HCT116 (cell line): ENCODE results near the gene GNAS. TPM values are rescaled to one million over a fixed set of nuclear protein-coding genes. Genes with fewer than 3 reads are reported as not detected.

Source experiments
- ATAC-seq: fragments of 200-7000 bp; cut with Tn5 transposase; 2 replicates; pipeline ENCODE4 v1.9.1; 2020; ENCODE audit warnings: mild to moderate bottlenecking, moderate library complexity
- BruUV-seq: library from RNA; stranded (reverse); fragments of 400-500 nt; replicated peaks from 2 replicates; lab custom pipeline; 2021; lab: Mats Ljungman, UMichigan
- CTCF ChIA-PET: fragments of 300-600 bp; sonication (Branson Sonifier 250); formaldehyde crosslinking; loops from one replicate; lab custom pipeline; 2021; ENCODE audit warnings: antibody characterized with exemption; lab: Charles Lee
- POLR2A ChIA-PET: fragments of 300-600, 350-600 bp; sonication (Branson Sonifier 250); formaldehyde crosslinking; loops from one replicate; lab custom pipeline; 2021; ENCODE audit warnings: antibody characterized with exemption; lab: Charles Lee
- RAD21 ChIA-PET, 2 experiments: fragments of 300-600 bp; sonication (Branson Sonifier 250); formaldehyde crosslinking; loops; one replicate each; lab custom pipeline; 2023; ENCODE audit warnings: low total read pairs in 2 of 2; ENCODE audit not compliant: uncharacterized antibody in 2 of 2, unreplicated experiment in 2 of 2, low non-redundant PET in 1 of 2; lab: Charles Lee
- DNase-seq: peaks from one replicate; pipeline ENCODE4 v3.0.0-alpha.2; 2010; ENCODE audit warnings: low read depth, low spot score
- H2AFZ ChIP-seq: fragments of 200-600 bp; shearing (Covaris generic), sonication (generic); 2 replicates; pipeline ENCODE4 v1.6.1; 2017; ENCODE audit warnings: low read depth, mixed run types, mixed read lengths, antibody characterized with exemption, low read length; ENCODE audit not compliant: poor library complexity, severe bottlenecking
- H3K27ac ChIP-seq: 2 replicates; pipeline ENCODE4 v1.5.1; 2012; ENCODE audit warnings: low read depth, low read length
- H3K27me3 ChIP-seq: fragments of 200-600 bp; sonication (generic); 2 replicates; pipeline ENCODE4 v1.6.1; 2016; ENCODE audit warnings: mixed run types, low read length, mixed read lengths; ENCODE audit not compliant: insufficient read depth
- H3K36me3 ChIP-seq, 2 experiments: fragments of 200-500 bp in 1 of 2; fragments of 200-600 bp in 1 of 2; sonication (Bioruptor generic) in 1 of 2; sonication (generic) in 1 of 2; 2 replicates each; pipeline versions ENCODE4 v1.5.1 to v1.6.1; 2014 to 2016; ENCODE audit warnings: low read length in 2 of 2, inconsistent platforms in 1 of 2, mixed read lengths in 1 of 2, mixed run types in 1 of 2; ENCODE audit not compliant: insufficient read depth in 2 of 2, control insufficient read depth in 1 of 2
- H3K4me1 ChIP-seq, 2 experiments: fragments of 200-600 bp in 1 of 2; sonication (generic) in 1 of 2; 2 replicates each; pipeline versions ENCODE4 v1.5.1 to v1.6.1; 2012 to 2017; ENCODE audit warnings: low read length in 2 of 2, inconsistent platforms in 1 of 2, mild to moderate bottlenecking in 1 of 2, mixed read lengths in 1 of 2, mixed run types in 1 of 2, moderate library complexity in 1 of 2; ENCODE audit not compliant: insufficient read depth in 2 of 2, control insufficient read depth in 1 of 2
- H3K4me2 ChIP-seq: fragments of 200-600 bp; sonication (generic); 2 replicates; pipeline ENCODE4 v1.6.1; 2017; ENCODE audit warnings: mixed run types, low read length, mixed read lengths
- H3K4me3 ChIP-seq, 2 experiments: fragments of 200-600 bp in 1 of 2; sonication (generic) in 1 of 2; replicated peaks in 1 of 2; 2 replicates each; pipeline ENCODE4 v1.5.1; 2011 to 2016; ENCODE audit warnings: low read length in 2 of 2, control low read depth in 1 of 2, low read depth in 1 of 2, mild to moderate bottlenecking in 1 of 2, mixed read lengths in 1 of 2, mixed run types in 1 of 2
- H3K79me2 ChIP-seq: fragments of 200-600 bp; sonication (generic); 2 replicates; pipeline ENCODE4 v1.6.1; 2017; ENCODE audit warnings: mild to moderate bottlenecking, mixed run types, low read length, moderate library complexity, mixed read lengths; ENCODE audit not compliant: insufficient read depth
- H3K9ac ChIP-seq: fragments of 200-600 bp; sonication (generic); 2 replicates; pipeline ENCODE4 v1.6.1; 2016; ENCODE audit warnings: low read length, mixed read lengths
- H3K9me2 ChIP-seq: fragments of 200-600 bp; sonication (generic), shearing (Covaris generic); 2 replicates; pipeline ENCODE4 v1.6.1; 2017; ENCODE audit warnings: mixed run types, mild to moderate bottlenecking, moderate library complexity; ENCODE audit not compliant: insufficient read depth
- H3K9me3 ChIP-seq, 2 experiments: fragments of 200-500 bp in 1 of 2; fragments of 200-600 bp in 1 of 2; sonication (Bioruptor generic) in 1 of 2; sonication (generic) in 1 of 2; 2 replicates each; pipeline ENCODE4 v1.6.1; 2014 to 2017; ENCODE audit warnings: low read length in 2 of 2, mixed read lengths in 2 of 2, inconsistent platforms in 1 of 2, low read depth in 1 of 2, mild to moderate bottlenecking in 1 of 2, mixed run types in 1 of 2, moderate library complexity in 1 of 2; ENCODE audit not compliant: control insufficient read depth in 1 of 2, insufficient read depth in 1 of 2
- H4K20me1 ChIP-seq: fragments of 200-600 bp; sonication (generic), shearing (Covaris generic); 2 replicates; pipeline ENCODE4 v1.6.1; 2017; ENCODE audit warnings: mixed run types, mild to moderate bottlenecking, moderate library complexity; ENCODE audit not compliant: insufficient read depth
- CEBPB ChIP-seq: IDR thresholded peaks from 2 replicates; pipeline ENCODE4 v1.6.1; 2012; ENCODE audit warnings: low read depth
- CTCF ChIP-seq, 3 experiments: fragments of 200-600 bp in 1 of 3; sonication (generic) in 1 of 3; IDR thresholded peaks in 2 of 3; conservative IDR thresholded peaks in 1 of 3; 2 replicates each; pipeline ENCODE4 v1.5.1; 2012 to 2017; ENCODE audit warnings: low read depth in 2 of 3, low read length in 2 of 3, antibody characterized with exemption in 1 of 3, borderline replicate concordance in 1 of 3, control low read depth in 1 of 3, mild to moderate bottlenecking in 1 of 3, mixed read lengths in 1 of 3, mixed run types in 1 of 3, moderate library complexity in 1 of 3; ENCODE audit not compliant: insufficient read depth in 1 of 3
- ELF1 ChIP-seq: IDR thresholded peaks from 2 replicates; pipeline ENCODE4 v1.6.1; 2012; ENCODE audit warnings: low read depth, borderline replicate concordance
- EZH2phosphoT487 ChIP-seq: fragments of 200-600 bp; IDR thresholded peaks from 2 replicates; pipeline ENCODE4 v1.6.1; 2018; ENCODE audit warnings: antibody characterized with exemption, borderline replicate concordance
- MAX ChIP-seq: IDR thresholded peaks from 2 replicates; pipeline ENCODE4 v1.6.1; 2012
- POLR2A ChIP-seq: IDR thresholded peaks from 2 replicates; pipeline ENCODE4 v1.7.0; 2011; ENCODE audit warnings: borderline replicate concordance; ENCODE audit not compliant: insufficient read depth, insufficient read length; ENCODE audit errors: extremely low read depth
- RAD21 ChIP-seq: IDR thresholded peaks from 2 replicates; pipeline ENCODE4 v1.6.1; 2012; ENCODE audit warnings: low read depth, mild to moderate bottlenecking
- REST ChIP-seq: IDR thresholded peaks from 2 replicates; pipeline ENCODE4 v1.6.1; 2012; ENCODE audit warnings: low read depth
- SP1 ChIP-seq: IDR thresholded peaks from 2 replicates; pipeline ENCODE4 v1.6.1; 2012; ENCODE audit warnings: low read depth
- SRF ChIP-seq: IDR thresholded peaks from 2 replicates; pipeline ENCODE4 v1.6.1; 2012; ENCODE audit warnings: low read depth
- TCF7L2 ChIP-seq: IDR thresholded peaks from 2 replicates; pipeline ENCODE4 v1.7.0; 2011; ENCODE audit warnings: borderline replicate concordance, inconsistent platforms; ENCODE audit not compliant: insufficient read depth, insufficient read length; ENCODE audit errors: extremely low read depth
- YY1 ChIP-seq: IDR thresholded peaks from 2 replicates; pipeline ENCODE4 v1.6.1; 2011; ENCODE audit warnings: low read length, low read depth, moderate library complexity, mild to moderate bottlenecking; ENCODE audit not compliant: insufficient replicate concordance; ENCODE audit errors: extremely low read depth
- ZFX ChIP-seq: fragments of 450-650 bp; IDR thresholded peaks from 2 replicates; pipeline ENCODE4 v1.6.1; 2017
- intact Hi-C: fragments of 100-400 bp; cut with micrococcal nuclease; formaldehyde crosslinking; loops from 2 replicates; pipeline ENCODE4 v1.10.0; 2022
- total RNA-seq: library from RNA; stranded (reverse); gene quantifications from one replicate; pipeline ENCODE4 v1.2.1, GENCODE V29; 2021; ENCODE audit not compliant: unreplicated experiment

Gene GNAS
- total RNA-seq, 1 experiment from 2014 or later, result 699 TPM

GRCh38 chr20:58903614-58904013, 51.1 kb downstream of the GNAS start:
- H3K4me2 ChIP-seq, result no peak overlapping the region
- peaks cover 25% of the 10 kb centered on the region; the same call in 1 of the 2 replicates for H4K20me1 ChIP-seq
- no peaks in the 10 kb centered on the region for H3K9me2 ChIP-seq
- DNase-seq, result no peak
- H3K79me2 ChIP-seq, result peaks cover 80% of the 10 kb centered on the region
- ChIA-PET CTCF (no interaction called here), POLR2A (no interaction called here), RAD21 (no interaction called here)
- H3K4me3 ChIP-seq, result no peak overlapping the region
- no peaks in the 10 kb centered on the region for H3K27me3 ChIP-seq
- 0 out of 2 replicates have a peak, but pooled peaks have one; percentile 46 for ATAC-seq
- no peak overlapping the region for H3K9ac ChIP-seq
- H2AFZ ChIP-seq, result no peak overlapping the region
- no peak overlapping the region for H3K27ac ChIP-seq
- intact Hi-C loops, result loop anchor here (10.0 kb wide), 1 partner anchor 81 kb away; the partner anchor contains the start of gene NELFCD
- H3K36me3 ChIP-seq, result peaks cover 56 to 62% of the 10 kb centered on the region in 2 experiments
- TF ChIP-seq REST, result no peak
- no peak for TF ChIP-seq EZH2phosphoT487
- TF ChIP-seq CEBPB, result no peak
- no peak for TF ChIP-seq ELF1
- no peak for TF ChIP-seq SRF
- TF ChIP-seq YY1, result no peak
- no peak for TF ChIP-seq CTCF (IDR thresholded peaks at IDR 0.05 in 2 of 3, conservative IDR thresholded peaks at IDR 0.05 in 1 of 3; ENCODE audit: borderline replicate concordance in 1 of 3, insufficient read depth in 1 of 3, low read depth in 2 of 3, low read length in 2 of 3)
- no peak for TF ChIP-seq RAD21
- TF ChIP-seq SP1, result no peak
- no peak for TF ChIP-seq ZFX
- no peak for TF ChIP-seq POLR2A
- TF ChIP-seq MAX, result no peak
- TF ChIP-seq TCF7L2, result no peak
- no peaks in the 10 kb centered on the region for H3K9me3 ChIP-seq
- no TSS peak for BruUV-seq
- peaks cover 18 to 20% of the 10 kb centered on the region in 2 experiments for H3K4me1 ChIP-seq
